Body of pancreas (tissue), 4 donors: ENCODE measurements around the gene TIMM17B. TPM values are rescaled to one million over a fixed set of nuclear protein-coding genes. Genes with fewer than 3 reads are reported as not detected.

Experiments used
- ATAC-seq: fragments of 150-250 bp; one replicate; pipeline ENCODE4 v1.9.1; 2016
- DNase-seq, 4 donors: peaks; one replicate each; pipeline ENCODE4 v3.0.0-alpha.2; 2019
- H3K27ac ChIP-seq, 4 donors: fragments of 200-600 bp; sonication (generic); 1 replicate in 3 of 4; 2 replicates in 1 of 4; pipeline versions ENCODE4 v1.5.1 to v1.6.1; 2016 to 2019; ENCODE audit warnings: mild to moderate bottlenecking in 1 of 4, mixed read lengths in 1 of 4, moderate library complexity in 1 of 4
- H3K27me3 ChIP-seq, 2 donors: fragments of 200-600 bp; sonication (generic); one replicate each; pipeline ENCODE4 v1.6.0; 2016; ENCODE audit warnings: mild to moderate bottlenecking in 1 of 2
- H3K36me3 ChIP-seq, 2 donors: fragments of 200-600 bp; sonication (generic); replicated peaks in 1 of 2; 2 replicates each; pipeline ENCODE4 v1.5.1; 2016; ENCODE audit warnings: low read depth in 2 of 2; ENCODE audit not compliant: insufficient read depth in 1 of 2
- H3K4me1 ChIP-seq: fragments of 200-600 bp; sonication (generic); one replicate; pipeline ENCODE4 v1.6.0; 2016
- H3K4me3 ChIP-seq, 2 donors: fragments of 200-600 bp; sonication (generic); 1 replicate in 1 of 2; 2 replicates in 1 of 2; pipeline ENCODE4 v1.5.1; 2016 to 2019
- H3K9me3 ChIP-seq, 3 donors: fragments of 200-600 bp; sonication (generic); 1 replicate in 2 of 3; 2 replicates in 1 of 3; pipeline ENCODE4 v1.5.1; 2016
- POLR2A ChIP-seq, 3 donors: fragments of 450-650 bp; IDR thresholded peaks; one replicate each; pipeline ENCODE4 v1.6.1; 2016; ENCODE audit warnings: antibody characterized with exemption in 3 of 3, mild to moderate bottlenecking in 2 of 3
- WGBS, 2 donors: methylation state at CpG; one replicate each; pipeline ENCODE4 v1.1.5; 2017; 5-methylcytosine and 5-hydroxymethylcytosine counted together
- intact Hi-C: fragments of 100-400 bp; cut with DNase I; formaldehyde crosslinking; loops from one replicate; pipeline ENCODE4 v1.15.1; 2023
- total RNA-seq, 2 donors: library from RNA; depleted of rRNA; stranded (reverse); fragments of >200 nt; gene quantifications; one replicate each; pipeline ENCODE4 v1.1.0, GENCODE V29; 2016
- TF ChIP-seq, protein P1 (sequence below), 7 experiments: fragments of 450-650 bp in 4 of 7; fragments of 200-600 bp in 3 of 7; sonication (generic) in 3 of 7; IDR thresholded peaks; one replicate each; pipeline ENCODE4 v1.5.1; 2016 to 2019; ENCODE audit warnings: antibody characterized with exemption in 7 of 7

The TIMM17B gene
- total RNA-seq, 2 donors from 2014 or later, result 24.4 to 35.3 TPM

DNA sequence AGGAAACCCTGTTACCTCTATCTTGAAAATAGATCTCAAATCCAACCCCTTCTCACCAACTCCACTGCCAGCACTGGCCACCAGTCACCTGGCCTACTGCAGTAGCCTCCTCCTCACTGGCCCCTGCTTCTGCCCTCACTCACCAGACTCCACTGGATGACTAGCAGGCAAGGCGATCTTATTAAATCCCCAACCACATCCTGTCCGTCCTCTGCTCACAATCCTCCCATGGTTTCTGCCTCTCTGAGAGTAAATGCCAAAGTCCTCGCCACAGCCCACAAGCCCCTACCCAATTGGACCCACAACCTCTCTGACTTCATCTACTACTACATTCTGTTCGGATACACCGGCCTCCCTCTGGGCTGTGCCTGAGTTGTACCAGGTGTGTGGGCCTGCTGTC, 26.7 kb upstream of the TIMM17B start:
- H3K9me3 ChIP-seq, result no peaks in the 10 kb centered on the region
- no peak overlapping the region for H3K27ac ChIP-seq
- no peak overlapping the region for H3K4me3 ChIP-seq
- peaks cover 8% of the 10 kb centered on the region for H3K4me1 ChIP-seq
- no peak for ATAC-seq
- H3K36me3 ChIP-seq, result peaks cover 0 to 5% of the 10 kb centered on the region in 2 donors
- TF ChIP-seq, protein P1, sequence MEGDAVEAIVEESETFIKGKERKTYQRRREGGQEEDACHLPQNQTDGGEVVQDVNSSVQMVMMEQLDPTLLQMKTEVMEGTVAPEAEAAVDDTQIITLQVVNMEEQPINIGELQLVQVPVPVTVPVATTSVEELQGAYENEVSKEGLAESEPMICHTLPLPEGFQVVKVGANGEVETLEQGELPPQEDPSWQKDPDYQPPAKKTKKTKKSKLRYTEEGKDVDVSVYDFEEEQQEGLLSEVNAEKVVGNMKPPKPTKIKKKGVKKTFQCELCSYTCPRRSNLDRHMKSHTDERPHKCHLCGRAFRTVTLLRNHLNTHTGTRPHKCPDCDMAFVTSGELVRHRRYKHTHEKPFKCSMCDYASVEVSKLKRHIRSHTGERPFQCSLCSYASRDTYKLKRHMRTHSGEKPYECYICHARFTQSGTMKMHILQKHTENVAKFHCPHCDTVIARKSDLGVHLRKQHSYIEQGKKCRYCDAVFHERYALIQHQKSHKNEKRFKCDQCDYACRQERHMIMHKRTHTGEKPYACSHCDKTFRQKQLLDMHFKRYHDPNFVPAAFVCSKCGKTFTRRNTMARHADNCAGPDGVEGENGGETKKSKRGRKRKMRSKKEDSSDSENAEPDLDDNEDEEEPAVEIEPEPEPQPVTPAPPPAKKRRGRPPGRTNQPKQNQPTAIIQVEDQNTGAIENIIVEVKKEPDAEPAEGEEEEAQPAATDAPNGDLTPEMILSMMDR (IDR thresholded peaks at IDR 0.05), result no peak
- no peak for TF ChIP-seq POLR2A (IDR thresholded peaks at IDR 0.05)
- intact Hi-C loops, result no loop called here
- DNase-seq, result no peak
- WGBS, 2 donors, result 82 to 88% methylated on average over 3 to 5 of the region's 5 CpGs
- no peaks in the 10 kb centered on the region for H3K27me3 ChIP-seq

DNA sequence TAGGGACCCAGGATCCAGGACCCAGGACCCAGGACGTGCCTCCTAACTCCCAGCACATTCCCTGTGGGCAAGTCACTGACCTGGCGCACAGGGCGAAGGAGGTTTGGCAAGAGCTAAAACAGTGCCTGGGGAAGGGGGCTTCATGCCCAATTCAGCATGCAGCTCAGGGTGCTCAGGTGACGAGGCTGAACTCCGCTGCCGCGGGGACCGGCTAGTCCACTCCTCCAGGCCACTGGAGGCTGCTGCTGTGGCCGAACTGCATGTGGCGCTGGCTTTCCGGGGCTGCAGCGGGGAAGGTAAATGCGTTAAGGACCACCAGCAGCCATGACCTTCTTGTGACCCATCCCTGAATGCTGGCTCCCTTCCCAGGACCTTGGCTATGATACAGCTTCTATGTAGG, 26.2 kb upstream of the TIMM17B start:
- DNase-seq (no peak), ATAC-seq (no peak)
- H3K9me3 ChIP-seq, result no peaks in the 10 kb centered on the region
- no peak for TF ChIP-seq POLR2A (IDR thresholded peaks at IDR 0.05)
- TF ChIP-seq, protein P1 (IDR thresholded peaks at IDR 0.05), result no peak
- no peaks in the 10 kb centered on the region for H3K27me3 ChIP-seq
- peaks cover 8% of the 10 kb centered on the region for H3K4me1 ChIP-seq
- peaks cover 0 to 5% of the 10 kb centered on the region in 2 donors for H3K36me3 ChIP-seq
- WGBS, 2 donors, result 75 to 83% methylated on average over 1 to 5 of the region's 13 CpGs
- no peak overlapping the region for H3K4me3 ChIP-seq
- no peak overlapping the region for H3K27ac ChIP-seq
- intact Hi-C loops, result no loop called here

- DNase-seq (no peak), ATAC-seq (no peak)
- Histone ChIP-seq H3K36me3 (peaks cover 0 to 5% of the 10 kb centered on the region in 2 donors), H3K9me3 (no peaks in the 10 kb centered on the region), H3K4me1 (peaks cover 21% of the 10 kb centered on the region), H3K27me3 (no peaks in the 10 kb centered on the region), H3K4me3 (no peak overlapping the region), H3K27ac (no peak overlapping the region)
- 69 to 90% methylated on average over 4 of the region's 4 CpGs for WGBS, 2 donors
- intact Hi-C loops, result no loop called here
- TF ChIP-seq, protein P1 (IDR thresholded peaks at IDR 0.05), result no peak
- no peak for TF ChIP-seq POLR2A (IDR thresholded peaks at IDR 0.05)
Observed at GRCh38 chrX:48920718-48921104, 23.1 kb upstream of the TIMM17B start.

DNA sequence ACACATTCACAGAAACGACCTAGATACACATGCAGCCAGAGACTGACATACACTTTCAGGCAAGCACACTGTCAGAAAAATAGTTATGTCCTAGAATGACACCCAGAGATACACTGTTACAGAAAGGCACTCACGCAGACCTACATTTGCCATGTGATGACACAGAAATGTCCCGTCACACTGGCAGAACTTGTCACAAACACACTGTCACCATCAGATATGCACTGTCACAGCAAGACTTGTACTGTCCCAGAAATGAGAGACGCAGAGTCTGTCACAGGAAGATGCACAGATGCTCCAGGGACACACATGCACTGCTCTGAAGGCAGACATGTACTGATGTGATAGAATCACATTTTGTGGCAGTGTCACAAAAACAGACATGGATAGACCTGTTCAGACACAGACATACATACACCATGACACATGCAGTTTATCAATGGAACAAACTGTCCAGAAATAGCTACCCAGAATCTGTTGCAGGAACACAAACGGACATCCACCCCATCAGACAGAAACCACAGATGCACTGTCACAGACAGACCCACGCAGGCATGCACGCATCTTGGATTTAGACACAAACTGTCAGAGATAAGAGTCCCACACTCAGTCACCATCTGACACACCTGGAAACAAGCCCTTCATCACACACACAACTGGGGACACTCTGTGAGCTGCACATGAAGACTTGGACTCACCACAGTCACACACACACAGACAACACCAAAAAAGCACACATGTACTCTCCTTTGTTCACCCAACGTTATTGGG, 22.6 kb upstream of the TIMM17B start:
- H3K4me1 ChIP-seq, result peaks cover 21% of the 10 kb centered on the region
- no peak for DNase-seq
- H3K9me3 ChIP-seq, result no peaks in the 10 kb centered on the region
- no peak overlapping the region for H3K4me3 ChIP-seq
- H3K27ac ChIP-seq, result peak overlapping the region in 3 of 4 donors; percentile 21 to 88 (median 85)
- no peak for TF ChIP-seq POLR2A (IDR thresholded peaks at IDR 0.05)
- TF ChIP-seq, protein P1 (IDR thresholded peaks at IDR 0.05), result no peak
- no peak for ATAC-seq
- no peaks in the 10 kb centered on the region for H3K27me3 ChIP-seq
- WGBS, 2 donors, result 6 to 43% methylated on average over 2 to 8 of the region's 8 CpGs
- intact Hi-C loops, result no loop called here
- peaks cover 0 to 5% of the 10 kb centered on the region in 2 donors for H3K36me3 ChIP-seq
